ENCODE results near the gene PRR16. TPM values are rescaled to one million over a fixed set of nuclear protein-coding genes. Genes with fewer than 3 reads are reported as not detected.

PRR16 gene
- total RNA-seq, 1 experiment from 2014 or later: not detected

DNA sequence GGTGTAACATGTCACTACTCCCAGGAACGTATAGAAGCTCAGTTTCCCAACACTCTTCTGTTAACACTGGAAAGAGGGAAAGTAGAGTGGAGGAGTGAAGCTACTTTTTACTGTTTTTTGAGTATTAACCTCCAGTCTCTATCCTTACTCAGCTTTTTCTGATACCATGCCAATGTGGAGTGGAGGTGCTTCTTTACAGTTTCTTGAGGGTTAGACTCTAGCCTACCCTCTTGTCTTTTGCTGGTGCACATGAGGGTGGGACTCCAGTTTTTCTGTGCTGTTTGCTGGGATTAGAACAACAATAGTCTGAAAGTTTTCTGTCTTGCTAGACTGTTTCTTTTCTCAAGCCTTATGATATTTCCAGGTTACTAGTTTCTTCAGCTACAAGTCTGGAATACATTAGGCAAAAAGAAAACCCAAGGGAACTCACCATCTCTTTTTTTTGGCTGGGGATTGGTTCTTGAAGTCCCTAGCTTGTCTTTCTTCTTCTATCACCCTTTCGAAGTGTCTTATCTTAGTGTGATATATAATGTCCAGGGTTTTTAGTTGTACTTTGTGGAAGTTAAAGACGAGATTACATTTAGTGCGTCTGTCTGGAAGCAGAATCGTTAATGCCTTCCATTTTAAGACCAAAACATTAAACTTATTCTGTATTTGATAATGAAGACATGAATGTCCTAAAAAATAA is 35.9 kb downstream of the PRR16 start:
- Histone ChIP-seq H3K27me3 (replicated peaks; ENCODE audit: insufficient read depth, low read depth, low read length, poor library complexity) (no peaks in the 10 kb centered on the region), H3K27ac (ENCODE audit: low read depth, low read length, poor library complexity, severe bottlenecking) (no peak overlapping the region), H3K4me1 (ENCODE audit: insufficient read depth, low read length, poor library complexity, severe bottlenecking) (no peaks in the 10 kb centered on the region), H3K36me3 (ENCODE audit: insufficient read depth, low read length, poor library complexity, severe bottlenecking) (no peaks in the 10 kb centered on the region), H3K9me3 (ENCODE audit: low read depth, low read length, poor library complexity, severe bottlenecking) (no peaks in the 10 kb centered on the region), H3K4me3 (ENCODE audit: low read depth, low read length, poor library complexity, severe bottlenecking) (no peak overlapping the region)
- no peak for DNase-seq (ENCODE audit: low spot score)
- ChIA-PET POLR2A (ENCODE audit: low non-redundant PET) (no interaction called here), CTCF (no interaction called here)
- BruUV-seq (replicated peaks): no TSS peak
- TF ChIP-seq EZH2 (IDR thresholded peaks at IDR 0.05; ENCODE audit: borderline replicate concordance, low read depth, low read length, poor library complexity, severe bottlenecking): no peak
- TF ChIP-seq, protein P1, sequence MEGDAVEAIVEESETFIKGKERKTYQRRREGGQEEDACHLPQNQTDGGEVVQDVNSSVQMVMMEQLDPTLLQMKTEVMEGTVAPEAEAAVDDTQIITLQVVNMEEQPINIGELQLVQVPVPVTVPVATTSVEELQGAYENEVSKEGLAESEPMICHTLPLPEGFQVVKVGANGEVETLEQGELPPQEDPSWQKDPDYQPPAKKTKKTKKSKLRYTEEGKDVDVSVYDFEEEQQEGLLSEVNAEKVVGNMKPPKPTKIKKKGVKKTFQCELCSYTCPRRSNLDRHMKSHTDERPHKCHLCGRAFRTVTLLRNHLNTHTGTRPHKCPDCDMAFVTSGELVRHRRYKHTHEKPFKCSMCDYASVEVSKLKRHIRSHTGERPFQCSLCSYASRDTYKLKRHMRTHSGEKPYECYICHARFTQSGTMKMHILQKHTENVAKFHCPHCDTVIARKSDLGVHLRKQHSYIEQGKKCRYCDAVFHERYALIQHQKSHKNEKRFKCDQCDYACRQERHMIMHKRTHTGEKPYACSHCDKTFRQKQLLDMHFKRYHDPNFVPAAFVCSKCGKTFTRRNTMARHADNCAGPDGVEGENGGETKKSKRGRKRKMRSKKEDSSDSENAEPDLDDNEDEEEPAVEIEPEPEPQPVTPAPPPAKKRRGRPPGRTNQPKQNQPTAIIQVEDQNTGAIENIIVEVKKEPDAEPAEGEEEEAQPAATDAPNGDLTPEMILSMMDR (conservative IDR thresholded peaks at IDR 0.05; ENCODE audit: low read depth, low read length): no peak
- intact Hi-C loops (cut with micrococcal nuclease; ENCODE audit: unreplicated experiment): no loop called here

DNA sequence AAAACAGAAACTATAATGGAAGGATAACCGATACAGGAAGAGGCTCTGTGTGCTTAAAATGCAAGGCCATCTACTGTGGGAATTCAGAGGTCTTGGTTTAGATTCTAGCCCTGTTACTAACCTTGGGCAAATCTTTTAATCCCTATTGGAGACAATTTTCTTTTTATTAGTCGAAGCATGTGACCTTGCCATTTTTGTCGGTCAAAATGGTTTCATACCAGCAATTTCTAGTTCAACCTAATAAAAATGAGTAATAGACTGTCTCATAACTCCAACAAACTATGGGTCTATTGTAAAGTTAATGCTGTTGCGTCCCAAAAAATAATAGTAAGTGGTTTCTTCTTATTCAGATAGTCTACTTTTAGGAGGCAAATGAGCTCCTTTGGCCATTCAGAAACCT is 38.4 kb downstream of the PRR16 start:
- TF ChIP-seq EZH2 (IDR thresholded peaks at IDR 0.05; ENCODE audit: borderline replicate concordance, low read depth, low read length, poor library complexity, severe bottlenecking): no peak
- TF ChIP-seq, protein P1 (conservative IDR thresholded peaks at IDR 0.05; ENCODE audit: low read depth, low read length): no peak
- no peak overlapping the region for H3K4me3 ChIP-seq (ENCODE audit: low read depth, low read length, poor library complexity, severe bottlenecking)
- ChIA-PET POLR2A (ENCODE audit: low non-redundant PET) (no interaction called here), CTCF (no interaction called here)
- intact Hi-C loops (cut with micrococcal nuclease; ENCODE audit: unreplicated experiment): no loop called here
- no peaks in the 10 kb centered on the region for H3K36me3 ChIP-seq (ENCODE audit: insufficient read depth, low read length, poor library complexity, severe bottlenecking)
- no peaks in the 10 kb centered on the region for H3K9me3 ChIP-seq (ENCODE audit: low read depth, low read length, poor library complexity, severe bottlenecking)
- no peak overlapping the region for H3K27ac ChIP-seq (ENCODE audit: low read depth, low read length, poor library complexity, severe bottlenecking)
- BruUV-seq (replicated peaks): no TSS peak
- no peaks in the 10 kb centered on the region for H3K27me3 ChIP-seq (replicated peaks; ENCODE audit: insufficient read depth, low read depth, low read length, poor library complexity)
- DNase-seq (ENCODE audit: low spot score): no peak
- H3K4me1 ChIP-seq (ENCODE audit: insufficient read depth, low read length, poor library complexity, severe bottlenecking): no peaks in the 10 kb centered on the region

DNA sequence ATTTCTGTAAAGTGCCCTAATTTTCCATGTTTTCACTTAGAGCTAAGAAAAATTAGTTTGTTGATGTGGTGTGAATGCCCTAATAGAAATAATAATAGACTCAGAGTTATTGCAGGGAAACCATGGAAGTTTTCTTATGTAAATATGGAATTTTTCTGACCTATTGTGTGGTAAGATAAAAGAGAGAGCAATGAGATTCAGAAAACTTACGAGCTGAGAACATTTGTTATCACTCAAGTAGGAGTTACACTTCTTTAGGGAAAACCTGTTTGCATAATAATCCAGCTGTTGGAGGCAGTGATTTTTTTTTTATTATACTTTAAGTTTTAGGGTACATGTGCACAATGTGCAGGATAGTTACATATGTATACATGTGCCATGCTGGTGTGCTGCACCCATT is 39.2 kb downstream of the PRR16 start:
- Histone ChIP-seq H3K4me3 (ENCODE audit: low read depth, low read length, poor library complexity, severe bottlenecking) (no peak overlapping the region), H3K36me3 (ENCODE audit: insufficient read depth, low read length, poor library complexity, severe bottlenecking) (no peaks in the 10 kb centered on the region), H3K27ac (ENCODE audit: low read depth, low read length, poor library complexity, severe bottlenecking) (no peak overlapping the region), H3K27me3 (replicated peaks; ENCODE audit: insufficient read depth, low read depth, low read length, poor library complexity) (no peaks in the 10 kb centered on the region), H3K9me3 (ENCODE audit: low read depth, low read length, poor library complexity, severe bottlenecking) (no peaks in the 10 kb centered on the region), H3K4me1 (ENCODE audit: insufficient read depth, low read length, poor library complexity, severe bottlenecking) (no peaks in the 10 kb centered on the region)
- intact Hi-C loops (cut with micrococcal nuclease; ENCODE audit: unreplicated experiment): no loop called here
- CTCF ChIA-PET: no interaction called here
- no TSS peak for BruUV-seq (replicated peaks)
- TF ChIP-seq EZH2 (IDR thresholded peaks at IDR 0.05; ENCODE audit: borderline replicate concordance, low read depth, low read length, poor library complexity, severe bottlenecking): no peak
- TF ChIP-seq, protein P1 (conservative IDR thresholded peaks at IDR 0.05; ENCODE audit: low read depth, low read length): no peak
- POLR2A ChIA-PET (ENCODE audit: low non-redundant PET): no interaction called here
- no peak for DNase-seq (ENCODE audit: low spot score)
